H1 (cell line): Measurements from ENCODE around the gene WDFY3. TPM values are rescaled to one million over a fixed set of nuclear protein-coding genes. Genes with fewer than 3 reads are reported as not detected.

Experiments used
- CTCF ChIA-PET: fragments of 300-600 bp; sonication (Branson Sonifier 250); formaldehyde crosslinking; loops from one replicate; lab custom pipeline; 2021; ENCODE audit not compliant: partially characterized antibody; lab: Charles Lee
- POLR2A ChIA-PET: fragments of 300-600 bp; sonication (Branson Sonifier 250); formaldehyde crosslinking; loops from one replicate; lab custom pipeline; 2021; ENCODE audit warnings: inconsistent platforms; ENCODE audit not compliant: partially characterized antibody; lab: Charles Lee
- DNase-seq, 2 experiments: peaks; one replicate each; pipeline versions ENCODE4 v3.0.0 to v3.0.0-alpha.2; 2010 to 2022; ENCODE audit warnings: low spot score in 2 of 2, low read depth in 1 of 2, mixed read lengths in 1 of 2
- FAIRE-seq: peaks from 2 replicates; lab custom pipeline; 2011; peaks lifted over from hg19 to GRCh38; lab: Jason Lieb, UNC
- H2AFZ ChIP-seq: 2 replicates; pipeline ENCODE4 v1.8.1; 2012; ENCODE audit warnings: low read length, inconsistent platforms
- H2AK5ac ChIP-seq: 2 replicates; pipeline ENCODE4 v1.6.1; 2013; ENCODE audit warnings: low read depth, low read length
- H2BK120ac ChIP-seq: replicated peaks from 2 replicates; pipeline ENCODE3; 2013; ENCODE audit warnings: low read depth, low read length, inconsistent platforms
- H2BK12ac ChIP-seq: 2 replicates; pipeline ENCODE4 v1.6.1; 2013; ENCODE audit warnings: low read depth, low read length
- H2BK15ac ChIP-seq: 2 replicates; pipeline ENCODE4 v1.6.1; 2013; ENCODE audit warnings: low read length
- H2BK20ac ChIP-seq: 2 replicates; pipeline ENCODE4 v1.6.1; 2013; ENCODE audit warnings: low read length
- H2BK5ac ChIP-seq: 2 replicates; pipeline ENCODE4 v1.6.1; 2013; ENCODE audit warnings: low read depth, low read length
- H3K14ac ChIP-seq: 2 replicates; pipeline ENCODE4 v1.6.1; 2013; ENCODE audit warnings: inconsistent platforms; ENCODE audit not compliant: insufficient read length
- H3K18ac ChIP-seq: 2 replicates; pipeline ENCODE4 v1.6.1; 2013; ENCODE audit warnings: low read length; ENCODE audit errors: extremely low read depth
- H3K23ac ChIP-seq: 2 replicates; pipeline ENCODE4 v1.6.1; 2013; ENCODE audit warnings: inconsistent platforms; ENCODE audit not compliant: insufficient read length
- H3K23me2 ChIP-seq: 2 replicates; pipeline ENCODE4 v1.6.1; 2013; ENCODE audit warnings: low read depth, low read length
- H3K27ac ChIP-seq: 2 replicates; pipeline ENCODE4 v1.6.1; 2011; ENCODE audit warnings: low read depth, low read length, inconsistent platforms
- H3K27me3 ChIP-seq, 4 experiments: replicated peaks in 1 of 4; 1 replicate in 1 of 4; 2 replicates in 3 of 4; pipeline versions ENCODE4 v1.6.1 to v1.8.1; 2011 to 2013; ENCODE audit warnings: low read length in 3 of 4, mild to moderate bottlenecking in 3 of 4, inconsistent platforms in 2 of 4, mixed read lengths in 2 of 4, moderate library complexity in 1 of 4; ENCODE audit not compliant: control insufficient read depth in 3 of 4, insufficient read depth in 3 of 4; ENCODE audit errors: extremely low read depth in 1 of 4
- H3K36me3 ChIP-seq, 4 experiments: 2 replicates each; pipeline versions ENCODE4 v1.6.1 to v1.8.1; 2011 to 2013; ENCODE audit warnings: mild to moderate bottlenecking in 4 of 4, low read length in 3 of 4, moderate library complexity in 2 of 4, control low read depth in 1 of 4, inconsistent platforms in 1 of 4; ENCODE audit not compliant: insufficient read depth in 4 of 4, control insufficient read depth in 2 of 4
- H3K4ac ChIP-seq: replicated peaks from 2 replicates; pipeline ENCODE3; 2013; ENCODE audit warnings: low read length, low read depth, mixed read lengths, inconsistent platforms; ENCODE audit not compliant: insufficient read length
- H3K4me1 ChIP-seq, 4 experiments: replicated peaks in 1 of 4; 1 replicate in 1 of 4; 2 replicates in 3 of 4; pipeline versions ENCODE4 v1.6.1 to v1.8.1; 2011 to 2013; ENCODE audit warnings: low read length in 3 of 4, inconsistent platforms in 2 of 4, mixed read lengths in 1 of 4; ENCODE audit not compliant: insufficient read depth in 4 of 4, control insufficient read depth in 3 of 4
- H3K4me2 ChIP-seq, 2 experiments: 2 replicates each; pipeline versions ENCODE4 v1.6.1 to v1.8.1; 2011 to 2013; ENCODE audit warnings: low read depth in 2 of 2, low read length in 2 of 2, control low read depth in 1 of 2, inconsistent platforms in 1 of 2, mild to moderate bottlenecking in 1 of 2; ENCODE audit not compliant: insufficient read depth in 1 of 2
- H3K4me3 ChIP-seq, 4 experiments: fragments of 200-600, 300-600 bp in 1 of 4; sonication (generic), shearing (Covaris generic), sonication (Bioruptor Twin) in 1 of 4; 2 replicates each; pipeline versions ENCODE4 v1.5.1 to v1.8.1; 2011 to 2016; ENCODE audit warnings: low read length in 4 of 4, low read depth in 3 of 4, control low read depth in 2 of 4, inconsistent platforms in 2 of 4, mild to moderate bottlenecking in 2 of 4, mixed read lengths in 1 of 4, moderate library complexity in 1 of 4; ENCODE audit not compliant: insufficient read depth in 2 of 4; ENCODE audit errors: extremely low read depth in 1 of 4
- H3K56ac ChIP-seq: replicated peaks from 2 replicates; pipeline ENCODE3; 2013; ENCODE audit warnings: low read depth, mild to moderate bottlenecking, mixed read lengths, low read length, inconsistent platforms; ENCODE audit not compliant: insufficient read length
- H3K79me1 ChIP-seq: 2 replicates; pipeline ENCODE4 v1.6.1; 2013; ENCODE audit warnings: low read depth, low read length, control low read depth
- H3K79me2 ChIP-seq, 2 experiments: 2 replicates each; pipeline versions ENCODE4 v1.6.1 to v1.8.1; 2012 to 2013; ENCODE audit warnings: low read length in 2 of 2, mild to moderate bottlenecking in 2 of 2, inconsistent platforms in 1 of 2; ENCODE audit not compliant: insufficient read depth in 2 of 2, control insufficient read depth in 1 of 2
- H3K9ac ChIP-seq, 4 experiments: replicated peaks in 1 of 4; 1 replicate in 1 of 4; 2 replicates in 3 of 4; pipeline versions ENCODE4 v1.6.1 to v1.8.1; 2011 to 2013; ENCODE audit warnings: low read depth in 3 of 4, low read length in 3 of 4, control low read depth in 2 of 4, mild to moderate bottlenecking in 2 of 4, moderate library complexity in 2 of 4, inconsistent platforms in 1 of 4; ENCODE audit errors: extremely low read depth in 1 of 4
- H3K9me3 ChIP-seq, 2 experiments: 2 replicates each; pipeline versions ENCODE4 v1.6.1 to v1.8.1; 2012 to 2013; ENCODE audit warnings: mild to moderate bottlenecking in 2 of 2, moderate library complexity in 2 of 2, control low read depth in 1 of 2, inconsistent platforms in 1 of 2, low read depth in 1 of 2, low read length in 1 of 2, mixed read lengths in 1 of 2; ENCODE audit not compliant: insufficient read depth in 2 of 2
- H4K20me1 ChIP-seq, 2 experiments: replicated peaks in 1 of 2; 2 replicates each; pipeline versions ENCODE3 to v1.8.1; 2011 to 2013; ENCODE audit warnings: inconsistent platforms in 2 of 2, low read length in 2 of 2, mild to moderate bottlenecking in 1 of 2; ENCODE audit not compliant: insufficient read depth in 2 of 2, control insufficient read depth in 1 of 2
- H4K5ac ChIP-seq: 2 replicates; pipeline ENCODE4 v1.6.1; 2013; ENCODE audit warnings: low read length, low read depth, mixed read lengths, inconsistent platforms; ENCODE audit not compliant: insufficient read length
- H4K8ac ChIP-seq: 2 replicates; pipeline ENCODE4 v1.8.0; 2013; ENCODE audit warnings: mild to moderate bottlenecking, moderate library complexity, low read length, inconsistent platforms; ENCODE audit not compliant: insufficient read depth; ENCODE audit errors: extremely low read depth
- H4K91ac ChIP-seq: replicated peaks from 2 replicates; pipeline ENCODE3; 2013; ENCODE audit warnings: low read length, mixed read lengths, inconsistent platforms; ENCODE audit not compliant: insufficient read length
- BACH1 ChIP-seq: IDR thresholded peaks from 2 replicates; pipeline ENCODE4 v1.6.1; 2012; ENCODE audit warnings: low read length, improper control_type of control experiment
- KDM1A ChIP-seq: fragments of 200-600, 300-600 bp; sonication (generic); IDR thresholded peaks from 2 replicates; pipeline ENCODE4 v1.7.1; 2016; ENCODE audit warnings: mild to moderate bottlenecking, low read length, borderline replicate concordance
- RAD21 ChIP-seq, 2 experiments: IDR thresholded peaks in 1 of 2; conservative IDR thresholded peaks in 1 of 2; 2 replicates each; pipeline ENCODE4 v1.6.1; 2011; ENCODE audit warnings: low read depth in 2 of 2, low read length in 2 of 2, improper control_type of control experiment in 1 of 2, inconsistent platforms in 1 of 2, mild to moderate bottlenecking in 1 of 2, moderate library complexity in 1 of 2
- SAP30 ChIP-seq: fragments of 300-600 bp; sonication (generic); IDR thresholded peaks from 2 replicates; pipeline ENCODE4 v1.7.1; 2012; ENCODE audit warnings: low read length, moderate library complexity, mild to moderate bottlenecking, inconsistent platforms; ENCODE audit not compliant: insufficient read depth, insufficient replicate concordance
- SIRT6 ChIP-seq: IDR thresholded peaks from one replicate; pipeline ENCODE4 v1.7.1; 2012; ENCODE audit warnings: low read length, inconsistent platforms
- WGBS, 2 experiments: shearing (Covaris generic) in 1 of 2; methylation state at CpG; one replicate each; pipeline versions ENCODE4 v1.1.6 to v1.1.7; 2013 to 2015; ENCODE audit warnings: low lambda C conversion rate in 2 of 2, mixed read lengths in 2 of 2, inconsistent platforms in 1 of 2, low coverage in 1 of 2, missing lambda C conversion rate in 1 of 2; ENCODE audit not compliant: insufficient replicate concordance in 2 of 2, insufficient coverage in 1 of 2, insufficient read length in 1 of 2; ENCODE audit errors: extremely low coverage in 1 of 2, missing lambda C conversion rate in 1 of 2; 5-methylcytosine and 5-hydroxymethylcytosine counted together
- polyA plus RNA-seq, 7 experiments: library from polyadenylated mRNA; depleted of rRNA in 3 of 7; stranded (reverse) in 5 of 7; unstranded in 2 of 7; fragments of >200 nt in 5 of 7; fragments of 200-250 nt in 2 of 7; gene quantifications; 1 replicate in 5 of 7; 2 replicates in 1 of 7; 4 replicates in 1 of 7; pipeline versions ENCODE4 v1.2.1 to v1.2.3, GENCODE V29; 2011 to 2013; ENCODE audit warnings: missing spikeins in 2 of 7, mixed read lengths in 2 of 7
- total RNA-seq: library from RNA; stranded (reverse); fragmentation: NEBNext Ultra II Directional; extraction: Animal tissue kit (Norgen Biotek cat#: 25700); gene quantifications from 2 replicates; pipeline ENCODE4 v1.2.1, GENCODE V29; 2021
- TF ChIP-seq, protein P1 (sequence below), 3 experiments: IDR thresholded peaks; 1 replicate in 2 of 3; 2 replicates in 1 of 3; pipeline versions ENCODE4 v1.5.1 to v1.6.1; 2011; ENCODE audit warnings: low read length in 3 of 3, mild to moderate bottlenecking in 3 of 3, inconsistent platforms in 2 of 3, low read depth in 1 of 3, moderate library complexity in 1 of 3; ENCODE audit not compliant: insufficient read depth in 1 of 3; ENCODE audit errors: control extremely low read depth in 1 of 3

WDFY3 gene
- total and polyA plus RNA-seq, 2 of the 8 experiments (the other 6 are each of a cell fraction or from before 2014, with no cell fraction given): 25.6 to 62.4 TPM

DNA sequence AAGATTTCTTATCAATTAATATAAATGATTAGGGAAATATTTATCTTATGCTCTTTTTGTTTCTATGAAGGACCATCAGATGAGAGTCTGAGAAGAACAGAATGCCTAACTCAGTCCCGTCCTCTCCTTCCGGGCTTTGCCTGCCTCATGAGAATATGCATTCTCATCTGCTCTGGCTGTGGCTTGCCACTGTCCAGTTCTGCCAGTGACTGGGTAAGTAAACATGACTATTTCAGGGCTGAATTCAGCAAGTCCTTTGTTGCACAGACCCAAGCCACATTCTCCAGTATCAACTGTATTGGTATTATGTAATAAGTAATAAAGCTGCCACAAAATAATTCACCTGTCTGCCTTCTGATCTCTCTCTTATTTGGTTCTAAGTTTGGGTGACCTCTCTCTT is 110.7 kb downstream of the WDFY3 start:
- no peaks in the 10 kb centered on the region for H3K27me3 ChIP-seq
- no peak overlapping the region for H3K4me3 ChIP-seq
- DNase-seq: no peak
- H3K56ac ChIP-seq: no peak overlapping the region
- H3K4ac ChIP-seq: no peak overlapping the region
- H2BK15ac ChIP-seq: no peak overlapping the region
- no peak for FAIRE-seq
- H3K23me2 ChIP-seq: no peaks in the 10 kb centered on the region
- H2AFZ ChIP-seq: no peak overlapping the region
- H4K91ac ChIP-seq: no peak overlapping the region
- no peak for TF ChIP-seq KDM1A
- TF ChIP-seq RAD21 (IDR thresholded peaks at IDR 0.05 in 1 of 2, conservative IDR thresholded peaks at IDR 0.05 in 1 of 2; ENCODE audit: low read depth in 2 of 2, low read length in 2 of 2): no peak
- TF ChIP-seq SAP30: no peak
- TF ChIP-seq, protein P1, sequence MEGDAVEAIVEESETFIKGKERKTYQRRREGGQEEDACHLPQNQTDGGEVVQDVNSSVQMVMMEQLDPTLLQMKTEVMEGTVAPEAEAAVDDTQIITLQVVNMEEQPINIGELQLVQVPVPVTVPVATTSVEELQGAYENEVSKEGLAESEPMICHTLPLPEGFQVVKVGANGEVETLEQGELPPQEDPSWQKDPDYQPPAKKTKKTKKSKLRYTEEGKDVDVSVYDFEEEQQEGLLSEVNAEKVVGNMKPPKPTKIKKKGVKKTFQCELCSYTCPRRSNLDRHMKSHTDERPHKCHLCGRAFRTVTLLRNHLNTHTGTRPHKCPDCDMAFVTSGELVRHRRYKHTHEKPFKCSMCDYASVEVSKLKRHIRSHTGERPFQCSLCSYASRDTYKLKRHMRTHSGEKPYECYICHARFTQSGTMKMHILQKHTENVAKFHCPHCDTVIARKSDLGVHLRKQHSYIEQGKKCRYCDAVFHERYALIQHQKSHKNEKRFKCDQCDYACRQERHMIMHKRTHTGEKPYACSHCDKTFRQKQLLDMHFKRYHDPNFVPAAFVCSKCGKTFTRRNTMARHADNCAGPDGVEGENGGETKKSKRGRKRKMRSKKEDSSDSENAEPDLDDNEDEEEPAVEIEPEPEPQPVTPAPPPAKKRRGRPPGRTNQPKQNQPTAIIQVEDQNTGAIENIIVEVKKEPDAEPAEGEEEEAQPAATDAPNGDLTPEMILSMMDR (IDR thresholded peaks at IDR 0.05; ENCODE audit: control extremely low read depth in 1 of 3, insufficient read depth in 1 of 3, low read depth in 1 of 3, low read length in 3 of 3): no peak
- TF ChIP-seq SIRT6: no peak
- TF ChIP-seq BACH1: no peak
- TF ChIP-seq, all 59 proteins: peak for 0
- no peak overlapping the region for H2BK5ac ChIP-seq
- no peak overlapping the region for H4K5ac ChIP-seq
- H3K4me1 ChIP-seq: peaks cover 0 to 3% (median 0%) of the 10 kb centered on the region in 4 experiments; a peak in 1 of 7 replicates
- H3K18ac ChIP-seq: no peak overlapping the region
- H2AK5ac ChIP-seq: no peak overlapping the region
- peaks cover 0 to 10% of the 10 kb centered on the region in 2 experiments; a peak in 2 of 4 replicates for H3K79me2 ChIP-seq
- WGBS, 2 experiments: 100% methylated on average over 2 of the region's 2 CpGs; no CpG with 5 or more reads in 1 of the 2 experiments
- POLR2A ChIA-PET: no interaction called here
- no peak overlapping the region for H3K23ac ChIP-seq
- CTCF ChIA-PET: interaction anchor here (0.5 kb wide), 1 partner anchor 374 kb away, joined by 3 read pairs; no protein-coding TSS in a partner anchor
- H4K8ac ChIP-seq: no peak overlapping the region
- no peak overlapping the region for H2BK12ac ChIP-seq
- H2BK20ac ChIP-seq: 0 out of 2 replicates have a peak overlapping the region, but pooled peaks have one; percentile 50
- no peak overlapping the region for H3K14ac ChIP-seq
- H3K9ac ChIP-seq: no peak overlapping the region
- no peaks in the 10 kb centered on the region for H3K9me3 ChIP-seq
- H3K79me1 ChIP-seq: 0 out of 2 replicates have a peak, but pooled peaks cover 2% of the 10 kb centered on the region
- H4K20me1 ChIP-seq: no peaks in the 10 kb centered on the region
- no peak overlapping the region for H2BK120ac ChIP-seq
- H3K4me2 ChIP-seq: no peak overlapping the region
- H3K27ac ChIP-seq: no peak overlapping the region
- H3K36me3 ChIP-seq: peaks cover 0 to 3% (median 0%) of the 10 kb centered on the region in 4 experiments; a peak in 2 of 8 replicates
